ENCODE measurements around the gene USP21.

DNA sequence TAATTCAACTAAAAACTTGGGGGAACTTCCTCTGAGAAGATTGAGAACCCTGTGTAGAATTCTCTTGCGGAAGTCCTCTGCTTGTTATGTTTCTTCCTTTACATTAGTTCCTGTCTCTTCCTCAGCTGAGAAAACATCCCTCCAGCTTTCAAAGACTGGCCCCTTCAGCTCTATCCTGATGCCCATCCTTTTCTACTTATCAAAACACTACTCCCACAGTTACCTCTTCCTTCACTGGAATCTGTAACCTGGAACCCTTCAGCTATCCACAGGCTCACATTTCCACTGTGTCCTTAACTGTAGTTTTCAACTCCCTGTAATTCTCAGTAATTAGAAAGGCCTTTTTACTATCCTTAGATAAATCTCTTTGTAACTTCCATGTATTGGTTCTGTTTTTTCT is 20.9 kb upstream of the USP21 start:
- TF ChIP-seq, protein P1, sequence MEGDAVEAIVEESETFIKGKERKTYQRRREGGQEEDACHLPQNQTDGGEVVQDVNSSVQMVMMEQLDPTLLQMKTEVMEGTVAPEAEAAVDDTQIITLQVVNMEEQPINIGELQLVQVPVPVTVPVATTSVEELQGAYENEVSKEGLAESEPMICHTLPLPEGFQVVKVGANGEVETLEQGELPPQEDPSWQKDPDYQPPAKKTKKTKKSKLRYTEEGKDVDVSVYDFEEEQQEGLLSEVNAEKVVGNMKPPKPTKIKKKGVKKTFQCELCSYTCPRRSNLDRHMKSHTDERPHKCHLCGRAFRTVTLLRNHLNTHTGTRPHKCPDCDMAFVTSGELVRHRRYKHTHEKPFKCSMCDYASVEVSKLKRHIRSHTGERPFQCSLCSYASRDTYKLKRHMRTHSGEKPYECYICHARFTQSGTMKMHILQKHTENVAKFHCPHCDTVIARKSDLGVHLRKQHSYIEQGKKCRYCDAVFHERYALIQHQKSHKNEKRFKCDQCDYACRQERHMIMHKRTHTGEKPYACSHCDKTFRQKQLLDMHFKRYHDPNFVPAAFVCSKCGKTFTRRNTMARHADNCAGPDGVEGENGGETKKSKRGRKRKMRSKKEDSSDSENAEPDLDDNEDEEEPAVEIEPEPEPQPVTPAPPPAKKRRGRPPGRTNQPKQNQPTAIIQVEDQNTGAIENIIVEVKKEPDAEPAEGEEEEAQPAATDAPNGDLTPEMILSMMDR (IDR thresholded peaks at IDR 0.05): no peak
- no peak for TF ChIP-seq POLR2A (IDR thresholded peaks at IDR 0.05)
- TF ChIP-seq EP300 (IDR thresholded peaks at IDR 0.05): no peak
